ENCODE data around the gene ELK3.

Gene ELK3

GRCh38 chr12:96249196-96250118 is 55.3 kb downstream of the ELK3 start:
- H3K4me1 ChIP-seq (ENCODE audit: control insufficient read depth, low read depth, low read length), result no peaks in the 10 kb centered on the region
- H4K8ac ChIP-seq (ENCODE audit: low read depth, low read length), result no peak overlapping the region
- H3K79me1 ChIP-seq (ENCODE audit: low read length), result no peaks in the 10 kb centered on the region
- DNase-seq, result no peak
- H4K5ac ChIP-seq (ENCODE audit: low read length), result no peak overlapping the region
- no peak overlapping the region for H3K9ac ChIP-seq (ENCODE audit: low read length)
- H2AK5ac ChIP-seq (ENCODE audit: low read length), result no peak overlapping the region
- H2BK15ac ChIP-seq (replicated peaks; ENCODE audit: low read depth), result no peak overlapping the region
- no peak overlapping the region for H3K18ac ChIP-seq (ENCODE audit: low read length)
- no peaks in the 10 kb centered on the region for H3K79me2 ChIP-seq (ENCODE audit: control insufficient read depth, insufficient read depth, low read length)
- no peaks in the 10 kb centered on the region for H3K27me3 ChIP-seq (ENCODE audit: insufficient read depth, low read length, poor library complexity)
- no peak overlapping the region for H3K4me2 ChIP-seq (ENCODE audit: low read length)
- H3K4ac ChIP-seq (ENCODE audit: low read depth, low read length), result no peak overlapping the region
- H3K36me3 ChIP-seq (ENCODE audit: control insufficient read depth, insufficient read depth, low read length), result peaks cover 3% of the 10 kb centered on the region
- WGBS (ENCODE audit: extremely low coverage, insufficient coverage, low lambda C conversion rate), result no CpG with 5 or more reads among the region's 16 CpGs
- H2BK120ac ChIP-seq (ENCODE audit: low read depth, low read length), result no peak overlapping the region
- no peak overlapping the region for H3K27ac ChIP-seq (ENCODE audit: low read depth, low read length)
- H3K23ac ChIP-seq (ENCODE audit: low read length), result no peak overlapping the region
- H3K56ac ChIP-seq (ENCODE audit: low read length), result no peak overlapping the region
- H2BK5ac ChIP-seq (ENCODE audit: low read length), result no peak overlapping the region
- H3K4me3 ChIP-seq (ENCODE audit: low read length), result no peak overlapping the region

- Histone ChIP-seq H3K56ac (ENCODE audit: low read length) (no peak overlapping the region), H3K18ac (ENCODE audit: low read length) (no peak overlapping the region), H3K4me2 (ENCODE audit: low read length) (no peak overlapping the region), H3K27ac (ENCODE audit: low read depth, low read length) (no peak overlapping the region), H3K23ac (ENCODE audit: low read length) (no peak overlapping the region), H3K9ac (ENCODE audit: low read length) (no peak overlapping the region), H3K4ac (ENCODE audit: low read depth, low read length) (no peak overlapping the region), H3K79me2 (ENCODE audit: control insufficient read depth, insufficient read depth, low read length) (no peaks in the 10 kb centered on the region), H3K4me3 (ENCODE audit: low read length) (no peak overlapping the region), H2BK15ac (replicated peaks; ENCODE audit: low read depth) (no peak overlapping the region), H3K36me3 (ENCODE audit: control insufficient read depth, insufficient read depth, low read length) (peaks cover 3% of the 10 kb centered on the region), H4K5ac (ENCODE audit: low read length) (no peak overlapping the region), H4K8ac (ENCODE audit: low read depth, low read length) (no peak overlapping the region), H2AK5ac (ENCODE audit: low read length) (no peak overlapping the region), H2BK5ac (ENCODE audit: low read length) (no peak overlapping the region), H3K27me3 (ENCODE audit: insufficient read depth, low read length, poor library complexity) (no peaks in the 10 kb centered on the region), H3K79me1 (ENCODE audit: low read length) (peaks cover 2% of the 10 kb centered on the region), H2BK120ac (ENCODE audit: low read depth, low read length) (no peak overlapping the region), H3K4me1 (ENCODE audit: control insufficient read depth, low read depth, low read length) (no peaks in the 10 kb centered on the region)
- no CpG with 5 or more reads among the region's 7 CpGs for WGBS (ENCODE audit: extremely low coverage, insufficient coverage, low lambda C conversion rate)
- DNase-seq, result no peak
Observed at GRCh38 chr12:96250119-96250685, 56.0 kb downstream of the ELK3 start.

- Histone ChIP-seq H3K27me3 (ENCODE audit: insufficient read depth, low read length, poor library complexity) (no peaks in the 10 kb centered on the region), H3K9ac (ENCODE audit: low read length) (no peak overlapping the region), H3K4ac (ENCODE audit: low read depth, low read length) (no peak overlapping the region), H3K27ac (ENCODE audit: low read depth, low read length) (no peak overlapping the region), H2BK5ac (ENCODE audit: low read length) (no peak overlapping the region), H3K79me1 (ENCODE audit: low read length) (peaks cover 8% of the 10 kb centered on the region), H3K4me1 (ENCODE audit: control insufficient read depth, low read depth, low read length) (no peaks in the 10 kb centered on the region), H3K79me2 (ENCODE audit: control insufficient read depth, insufficient read depth, low read length) (no peaks in the 10 kb centered on the region), H3K23ac (ENCODE audit: low read length) (no peak overlapping the region), H3K18ac (ENCODE audit: low read length) (no peak overlapping the region), H3K4me2 (ENCODE audit: low read length) (no peak overlapping the region), H2AK5ac (ENCODE audit: low read length) (no peak overlapping the region), H2BK15ac (replicated peaks; ENCODE audit: low read depth) (no peak overlapping the region), H2BK120ac (ENCODE audit: low read depth, low read length) (no peak overlapping the region), H3K4me3 (ENCODE audit: low read length) (no peak overlapping the region), H3K56ac (ENCODE audit: low read length) (no peak overlapping the region), H4K8ac (ENCODE audit: low read depth, low read length) (no peak overlapping the region), H4K5ac (ENCODE audit: low read length) (no peak overlapping the region), H3K36me3 (ENCODE audit: control insufficient read depth, insufficient read depth, low read length) (no peaks in the 10 kb centered on the region)
- peak; percentile 63 for DNase-seq
- no CpG with 5 or more reads among the region's 8 CpGs for WGBS (ENCODE audit: extremely low coverage, insufficient coverage, low lambda C conversion rate)
Observed at GRCh38 chr12:96255077-96255476, 60.9 kb downstream of the ELK3 start.

- Histone ChIP-seq H3K79me1 (ENCODE audit: low read length) (peaks cover 8% of the 10 kb centered on the region), H3K4me3 (ENCODE audit: low read length) (no peak overlapping the region), H3K79me2 (ENCODE audit: control insufficient read depth, insufficient read depth, low read length) (no peaks in the 10 kb centered on the region), H3K36me3 (ENCODE audit: control insufficient read depth, insufficient read depth, low read length) (peaks cover 2% of the 10 kb centered on the region), H3K23ac (ENCODE audit: low read length) (no peak overlapping the region), H4K8ac (ENCODE audit: low read depth, low read length) (no peak overlapping the region), H3K27me3 (ENCODE audit: insufficient read depth, low read length, poor library complexity) (no peaks in the 10 kb centered on the region), H3K4ac (ENCODE audit: low read depth, low read length) (no peak overlapping the region), H3K4me1 (ENCODE audit: control insufficient read depth, low read depth, low read length) (no peaks in the 10 kb centered on the region), H3K18ac (ENCODE audit: low read length) (no peak overlapping the region), H2BK5ac (ENCODE audit: low read length) (no peak overlapping the region), H4K5ac (ENCODE audit: low read length) (no peak overlapping the region), H3K4me2 (ENCODE audit: low read length) (no peak overlapping the region), H2BK15ac (replicated peaks; ENCODE audit: low read depth) (no peak overlapping the region), H3K27ac (ENCODE audit: low read depth, low read length) (peak overlapping the region; percentile 48), H2BK120ac (ENCODE audit: low read depth, low read length) (no peak overlapping the region), H3K9ac (ENCODE audit: low read length) (no peak overlapping the region), H2AK5ac (ENCODE audit: low read length) (no peak overlapping the region), H3K56ac (ENCODE audit: low read length) (no peak overlapping the region)
- DNase-seq, result peak; percentile 59
- WGBS (ENCODE audit: extremely low coverage, insufficient coverage, low lambda C conversion rate), result no CpG with 5 or more reads among the region's 7 CpGs
Observed at GRCh38 chr12:96256672-96257361, 62.6 kb downstream of the ELK3 start.

GRCh38 chr12:96257550-96258103 is 63.5 kb downstream of the ELK3 start:
- no peaks in the 10 kb centered on the region for H3K4me1 ChIP-seq (ENCODE audit: control insufficient read depth, low read depth, low read length)
- H3K18ac ChIP-seq (ENCODE audit: low read length), result no peak overlapping the region
- H3K36me3 ChIP-seq (ENCODE audit: control insufficient read depth, insufficient read depth, low read length), result peaks cover 2% of the 10 kb centered on the region
- H3K56ac ChIP-seq (ENCODE audit: low read length), result no peak overlapping the region
- H3K9ac ChIP-seq (ENCODE audit: low read length), result no peak overlapping the region
- H3K4ac ChIP-seq (ENCODE audit: low read depth, low read length), result no peak overlapping the region
- H2AK5ac ChIP-seq (ENCODE audit: low read length), result no peak overlapping the region
- no peak overlapping the region for H3K27ac ChIP-seq (ENCODE audit: low read depth, low read length)
- no peaks in the 10 kb centered on the region for H3K27me3 ChIP-seq (ENCODE audit: insufficient read depth, low read length, poor library complexity)
- H3K79me2 ChIP-seq (ENCODE audit: control insufficient read depth, insufficient read depth, low read length), result no peaks in the 10 kb centered on the region
- H3K79me1 ChIP-seq (ENCODE audit: low read length), result peaks cover 8% of the 10 kb centered on the region
- H3K4me2 ChIP-seq (ENCODE audit: low read length), result no peak overlapping the region
- no CpG with 5 or more reads among the region's 2 CpGs for WGBS (ENCODE audit: extremely low coverage, insufficient coverage, low lambda C conversion rate)
- no peak overlapping the region for H2BK120ac ChIP-seq (ENCODE audit: low read depth, low read length)
- H2BK15ac ChIP-seq (replicated peaks; ENCODE audit: low read depth), result no peak overlapping the region
- H3K23ac ChIP-seq (ENCODE audit: low read length), result no peak overlapping the region
- no peak overlapping the region for H3K4me3 ChIP-seq (ENCODE audit: low read length)
- H4K8ac ChIP-seq (ENCODE audit: low read depth, low read length), result no peak overlapping the region
- H2BK5ac ChIP-seq (ENCODE audit: low read length), result no peak overlapping the region
- H4K5ac ChIP-seq (ENCODE audit: low read length), result no peak overlapping the region
- DNase-seq, result no peak
